ENCODE results near the gene RAPGEF5. TPM values are rescaled to one million over a fixed set of nuclear protein-coding genes. Genes with fewer than 3 reads are reported as not detected.

RAPGEF5 gene
- total RNA-seq, 4 donors from 2014 or later = 26.5 to 76.6 (median 39.3) TPM

DNA sequence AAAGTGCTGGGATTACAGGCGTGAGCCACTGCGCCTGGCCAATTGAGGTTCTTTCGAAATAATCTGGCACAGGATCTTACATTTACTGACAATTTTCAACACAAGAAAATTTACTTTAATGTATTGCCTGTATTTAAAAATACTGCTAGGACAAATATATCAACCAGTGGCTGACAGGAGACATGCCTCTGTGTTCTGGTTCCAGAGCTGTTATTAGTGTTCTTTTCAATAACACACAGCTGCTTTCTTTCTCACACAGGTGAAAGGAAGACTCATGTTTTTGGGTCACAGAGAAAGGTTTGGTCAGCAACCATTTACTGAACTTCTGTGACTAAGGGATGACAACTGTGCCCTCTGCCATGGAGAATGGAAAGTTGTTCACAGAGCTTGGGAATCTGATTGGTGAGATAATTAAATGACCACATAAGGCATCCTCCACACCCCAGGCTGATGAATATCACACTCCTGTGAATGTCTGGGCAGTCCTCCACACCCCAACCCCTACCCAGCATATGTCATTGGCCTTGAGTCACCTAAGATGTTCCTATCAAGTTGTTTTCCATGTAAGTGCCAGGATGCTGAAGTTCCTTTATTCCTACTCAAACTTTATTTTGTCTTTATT lies 180.1 kb downstream of the RAPGEF5 start:
- Histone ChIP-seq H3K9me3 (no peaks in the 10 kb centered on the region), H3K4me3 (replicated peaks in 1 of 3) (no peak overlapping the region), H3K4me1 (no peaks in the 10 kb centered on the region), H3K27me3 (no peaks in the 10 kb centered on the region), H3K27ac (no peak overlapping the region), H3K36me3 (no peaks in the 10 kb centered on the region)
- WGBS, 2 donors = 94 to 96% methylated on average over 3 of the region's 3 CpGs
- no peak for DNase-seq
- intact Hi-C loops (cut with DNase I) = no loop called here
- TF ChIP-seq, protein P1, sequence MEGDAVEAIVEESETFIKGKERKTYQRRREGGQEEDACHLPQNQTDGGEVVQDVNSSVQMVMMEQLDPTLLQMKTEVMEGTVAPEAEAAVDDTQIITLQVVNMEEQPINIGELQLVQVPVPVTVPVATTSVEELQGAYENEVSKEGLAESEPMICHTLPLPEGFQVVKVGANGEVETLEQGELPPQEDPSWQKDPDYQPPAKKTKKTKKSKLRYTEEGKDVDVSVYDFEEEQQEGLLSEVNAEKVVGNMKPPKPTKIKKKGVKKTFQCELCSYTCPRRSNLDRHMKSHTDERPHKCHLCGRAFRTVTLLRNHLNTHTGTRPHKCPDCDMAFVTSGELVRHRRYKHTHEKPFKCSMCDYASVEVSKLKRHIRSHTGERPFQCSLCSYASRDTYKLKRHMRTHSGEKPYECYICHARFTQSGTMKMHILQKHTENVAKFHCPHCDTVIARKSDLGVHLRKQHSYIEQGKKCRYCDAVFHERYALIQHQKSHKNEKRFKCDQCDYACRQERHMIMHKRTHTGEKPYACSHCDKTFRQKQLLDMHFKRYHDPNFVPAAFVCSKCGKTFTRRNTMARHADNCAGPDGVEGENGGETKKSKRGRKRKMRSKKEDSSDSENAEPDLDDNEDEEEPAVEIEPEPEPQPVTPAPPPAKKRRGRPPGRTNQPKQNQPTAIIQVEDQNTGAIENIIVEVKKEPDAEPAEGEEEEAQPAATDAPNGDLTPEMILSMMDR (IDR thresholded peaks at IDR 0.05) = no peak
- no peak for TF ChIP-seq POLR2A (IDR thresholded peaks at IDR 0.05)

DNA sequence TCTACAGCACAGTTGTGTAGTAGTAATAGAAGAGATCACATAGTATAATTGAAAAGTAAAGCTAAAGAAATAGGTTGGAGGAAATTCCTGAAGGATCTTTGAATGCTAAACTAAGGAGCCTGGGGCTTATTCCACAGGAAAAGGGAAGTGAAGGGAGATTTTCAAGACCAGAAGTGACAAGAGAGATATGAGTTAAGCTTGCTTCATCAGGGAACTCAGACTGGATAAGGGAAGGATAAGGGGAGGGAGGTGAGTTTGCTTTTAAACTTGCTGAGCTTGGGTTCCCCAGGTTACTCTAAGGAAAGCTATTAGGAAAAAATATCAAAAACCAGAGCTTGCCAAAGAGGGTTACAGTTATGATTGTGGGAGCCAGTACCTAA lies 182.4 kb downstream of the RAPGEF5 start:
- no peak for DNase-seq
- Histone ChIP-seq H3K36me3 (no peaks in the 10 kb centered on the region), H3K27me3 (no peaks in the 10 kb centered on the region), H3K4me1 (no peaks in the 10 kb centered on the region), H3K4me3 (replicated peaks in 1 of 3) (no peak overlapping the region), H3K27ac (no peak overlapping the region), H3K9me3 (no peaks in the 10 kb centered on the region)
- no peak for TF ChIP-seq POLR2A (IDR thresholded peaks at IDR 0.05)
- TF ChIP-seq, protein P1 (IDR thresholded peaks at IDR 0.05) = no peak
- intact Hi-C loops (cut with DNase I) = no loop called here

DNA sequence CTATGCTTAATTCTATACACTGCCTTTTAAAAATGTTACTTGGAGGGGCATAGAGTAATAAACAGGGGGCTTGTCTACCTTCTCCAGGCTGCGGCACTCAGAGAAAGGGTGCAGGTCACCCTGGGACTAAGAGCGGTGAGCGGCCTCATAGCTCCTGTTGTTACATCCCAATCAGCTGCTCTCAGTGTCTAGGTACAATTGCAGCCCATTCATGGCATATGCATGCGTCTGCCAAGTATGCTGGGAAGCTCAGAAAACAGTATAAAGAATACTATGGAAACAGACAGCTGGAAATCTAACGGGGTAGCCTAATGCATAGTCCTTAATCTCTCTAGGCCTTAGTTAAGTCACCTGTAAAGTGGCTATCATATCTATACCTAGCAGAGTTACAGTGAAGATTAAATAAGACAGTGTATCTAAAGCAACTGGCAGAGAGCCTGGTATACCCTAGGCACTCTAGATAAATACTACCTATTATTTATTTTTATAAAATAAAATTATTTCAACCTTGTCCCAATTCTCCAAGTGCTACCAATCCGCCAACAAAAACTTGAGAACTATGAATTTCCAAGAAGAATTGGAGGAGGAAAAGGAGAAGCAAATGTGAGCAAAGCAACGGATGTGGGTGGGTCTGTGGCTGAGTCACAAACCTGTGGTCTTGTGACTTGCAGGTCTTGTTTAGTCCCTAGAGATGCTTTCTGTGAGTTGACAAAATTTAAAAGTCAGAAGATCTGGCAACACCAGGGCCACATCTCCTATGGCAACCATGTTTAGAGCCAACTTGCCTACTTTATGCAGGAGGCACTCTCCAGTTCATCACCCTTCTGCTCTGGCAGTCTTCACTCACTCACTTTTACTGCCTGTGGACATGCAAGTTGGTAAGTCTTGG lies 183.0 kb downstream of the RAPGEF5 start:
- TF ChIP-seq, protein P1 (IDR thresholded peaks at IDR 0.05) = no peak
- TF ChIP-seq POLR2A (IDR thresholded peaks at IDR 0.05) = no peak
- 87 to 89% methylated on average over 7 of the region's 7 CpGs for WGBS, 2 donors
- H3K4me1 ChIP-seq = no peaks in the 10 kb centered on the region
- H3K36me3 ChIP-seq = no peaks in the 10 kb centered on the region
- H3K9me3 ChIP-seq = no peaks in the 10 kb centered on the region
- intact Hi-C loops (cut with DNase I) = no loop called here
- no peak overlapping the region for H3K4me3 ChIP-seq (replicated peaks in 1 of 3)
- no peak overlapping the region for H3K27ac ChIP-seq
- no peak for DNase-seq
- no peaks in the 10 kb centered on the region for H3K27me3 ChIP-seq

DNA sequence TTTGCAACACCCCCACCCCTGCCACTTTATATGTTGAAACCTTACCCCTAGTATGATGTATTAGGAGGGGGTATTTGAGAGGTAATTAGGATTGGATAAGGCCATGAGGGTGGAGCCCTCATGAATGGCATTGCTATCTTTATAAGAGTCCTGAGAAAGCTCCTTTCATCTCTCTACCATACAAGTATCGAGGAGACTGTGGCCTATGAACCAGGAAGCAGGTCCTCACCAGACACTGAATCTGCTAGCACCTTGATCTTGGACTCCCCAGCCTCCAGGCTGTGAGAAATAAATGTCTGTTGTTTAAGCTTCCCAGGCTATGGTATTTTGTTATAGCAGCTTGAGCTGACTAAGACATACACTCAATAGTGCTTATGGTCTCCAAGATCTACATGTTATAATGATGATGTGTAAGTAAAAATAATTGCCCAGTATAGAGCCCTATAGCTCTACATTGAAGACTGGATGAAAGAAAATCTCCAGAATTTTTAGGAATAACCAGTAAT lies 188.8 kb downstream of the RAPGEF5 start:
- Histone ChIP-seq H3K36me3 (no peaks in the 10 kb centered on the region), H3K4me1 (no peaks in the 10 kb centered on the region), H3K27ac (no peak overlapping the region), H3K4me3 (replicated peaks in 1 of 3) (no peak overlapping the region), H3K9me3 (no peaks in the 10 kb centered on the region), H3K27me3 (no peaks in the 10 kb centered on the region)
- WGBS, 2 donors = 89 to 100% methylated on average over 1 of the region's 1 CpG
- TF ChIP-seq POLR2A (IDR thresholded peaks at IDR 0.05) = no peak
- TF ChIP-seq, protein P1 (IDR thresholded peaks at IDR 0.05) = no peak
- no peak for DNase-seq
- intact Hi-C loops (cut with DNase I) = no loop called here

DNA sequence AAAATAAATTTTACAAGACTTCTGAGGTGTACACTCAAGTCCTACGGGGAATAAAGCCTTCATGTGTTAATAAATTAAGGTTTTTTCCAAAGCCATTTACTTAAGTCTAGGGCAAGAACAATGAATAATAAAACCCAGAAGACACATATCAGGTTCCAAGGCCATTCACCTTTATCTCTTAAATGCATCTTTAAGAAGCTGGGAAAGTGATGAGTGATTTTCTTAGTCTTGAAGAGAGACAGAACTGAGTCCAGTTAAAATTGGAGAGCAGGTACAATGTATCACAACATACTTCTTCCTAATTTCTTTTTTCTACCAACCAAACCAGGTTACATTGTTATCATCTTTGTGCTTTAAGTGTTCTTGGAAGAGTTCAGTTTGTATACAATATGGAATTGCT lies 189.5 kb downstream of the RAPGEF5 start:
- Histone ChIP-seq H3K9me3 (no peaks in the 10 kb centered on the region), H3K27me3 (no peaks in the 10 kb centered on the region), H3K27ac (no peak overlapping the region), H3K36me3 (no peaks in the 10 kb centered on the region), H3K4me3 (replicated peaks in 1 of 3) (no peak overlapping the region), H3K4me1 (no peaks in the 10 kb centered on the region)
- WGBS, 2 donors = 96 to 97% methylated on average over 1 of the region's 1 CpG
- intact Hi-C loops (cut with DNase I) = no loop called here
- TF ChIP-seq, protein P1 (IDR thresholded peaks at IDR 0.05) = no peak
- TF ChIP-seq POLR2A (IDR thresholded peaks at IDR 0.05) = no peak
- no peak for DNase-seq

Data from thyroid gland (tissue), 4 donors.